SJSA1 (cell line): ENCODE results near the gene OR5K1. TPM values are rescaled to one million over a fixed set of nuclear protein-coding genes. Genes with fewer than 3 reads are reported as not detected.

Experiments
- total RNA-seq: library from RNA; depleted of rRNA; stranded (reverse); fragments of >200 nt; shearing (Covaris generic); gene quantifications from 2 replicates; pipeline ENCODE4 v1.2.3, GENCODE V29; 2014; rRNA removed

The OR5K1 gene
- total RNA-seq, 1 experiment from 2014 or later: not detected

Other genes starting within 250 kb of the OR5K1 start
- not detected in 2 replicates for gene OR5H6, start 199.0 kb upstream of the OR5K1 start, total RNA-seq
- not detected in 2 replicates for gene OR5H2, start 180.7 kb upstream of the OR5K1 start, total RNA-seq
- gene OR5K4, start 109.3 kb upstream of the OR5K1 start, total RNA-seq: not detected in 2 replicates
- not detected in 2 replicates for gene OR5K3, start 72.5 kb upstream of the OR5K1 start, total RNA-seq
- not detected in 2 replicates for gene OR5K2, start 34.5 kb downstream of the OR5K1 start, total RNA-seq
- gene CLDND1, start 59.7 kb downstream of the OR5K1 start, total RNA-seq: 139 and 213 TPM in 2 replicates
- gene GPR15, start 68.8 kb downstream of the OR5K1 start, total RNA-seq: not detected in 2 replicates
- gene CPOX, start 130.4 kb downstream of the OR5K1 start, total RNA-seq: 38.5 and 46.6 TPM in 2 replicates